Gastrocnemius medialis (tissue), 4 donors: ENCODE data around the gene TTLL8.

Source experiments
- POLR2A ChIP-seq, 2 donors: fragments of 450-650 bp; IDR thresholded peaks; one replicate each; pipeline ENCODE4 v1.6.1; 2017; ENCODE audit warnings: antibody characterized with exemption in 2 of 2, mild to moderate bottlenecking in 2 of 2, moderate library complexity in 2 of 2
- TF ChIP-seq, protein P1 (sequence below), 5 experiments: fragments of 450-650 bp in 3 of 5; fragments of 200-600 bp in 2 of 5; sonication (generic) in 2 of 5; IDR thresholded peaks in 4 of 5; conservative IDR thresholded peaks in 1 of 5; 1 replicate in 4 of 5; 2 replicates in 1 of 5; pipeline ENCODE4 v1.5.1; 2016 to 2019; ENCODE audit warnings: antibody characterized with exemption in 5 of 5, mild to moderate bottlenecking in 3 of 5, moderate library complexity in 3 of 5

DNA sequence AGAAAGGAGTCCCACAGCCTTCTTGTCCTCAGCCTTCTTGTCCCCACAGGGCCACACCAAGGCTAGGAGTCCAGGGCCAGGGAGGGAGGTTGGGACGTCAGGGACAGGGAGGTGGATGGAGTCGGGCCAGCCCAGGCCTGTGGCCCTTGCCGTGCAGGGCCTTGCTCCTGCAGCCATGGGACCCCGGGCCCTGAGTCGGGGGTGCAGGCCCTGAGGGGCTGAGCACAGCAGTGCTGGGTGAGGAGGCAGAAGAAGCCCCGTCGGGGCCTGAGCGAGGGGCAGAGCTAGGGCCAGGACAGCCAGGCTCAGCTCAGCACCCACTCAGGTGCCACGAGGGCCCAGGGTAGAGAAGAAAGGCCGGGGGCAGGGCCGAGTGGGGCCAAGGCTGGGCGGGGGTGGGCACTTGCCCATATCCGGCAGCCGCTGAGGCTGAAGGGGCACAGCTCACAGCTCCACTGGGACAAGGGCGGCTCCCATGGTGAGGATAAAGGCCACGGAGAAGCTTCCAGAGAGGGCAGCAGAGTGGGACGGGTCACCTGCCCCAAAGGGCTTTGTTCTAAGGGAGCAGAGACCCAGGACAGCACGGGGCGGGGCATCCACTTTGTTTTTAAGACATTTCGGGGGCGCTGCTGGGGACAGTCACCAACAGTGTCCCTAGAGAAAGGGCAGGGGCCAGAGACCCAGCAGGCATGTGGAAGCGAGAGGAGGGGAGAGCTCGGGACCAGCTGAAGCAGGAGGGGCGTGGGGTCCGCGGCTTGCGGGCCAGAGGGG lies 23.5 kb upstream of the TTLL8 start:
- TF ChIP-seq, protein P1, sequence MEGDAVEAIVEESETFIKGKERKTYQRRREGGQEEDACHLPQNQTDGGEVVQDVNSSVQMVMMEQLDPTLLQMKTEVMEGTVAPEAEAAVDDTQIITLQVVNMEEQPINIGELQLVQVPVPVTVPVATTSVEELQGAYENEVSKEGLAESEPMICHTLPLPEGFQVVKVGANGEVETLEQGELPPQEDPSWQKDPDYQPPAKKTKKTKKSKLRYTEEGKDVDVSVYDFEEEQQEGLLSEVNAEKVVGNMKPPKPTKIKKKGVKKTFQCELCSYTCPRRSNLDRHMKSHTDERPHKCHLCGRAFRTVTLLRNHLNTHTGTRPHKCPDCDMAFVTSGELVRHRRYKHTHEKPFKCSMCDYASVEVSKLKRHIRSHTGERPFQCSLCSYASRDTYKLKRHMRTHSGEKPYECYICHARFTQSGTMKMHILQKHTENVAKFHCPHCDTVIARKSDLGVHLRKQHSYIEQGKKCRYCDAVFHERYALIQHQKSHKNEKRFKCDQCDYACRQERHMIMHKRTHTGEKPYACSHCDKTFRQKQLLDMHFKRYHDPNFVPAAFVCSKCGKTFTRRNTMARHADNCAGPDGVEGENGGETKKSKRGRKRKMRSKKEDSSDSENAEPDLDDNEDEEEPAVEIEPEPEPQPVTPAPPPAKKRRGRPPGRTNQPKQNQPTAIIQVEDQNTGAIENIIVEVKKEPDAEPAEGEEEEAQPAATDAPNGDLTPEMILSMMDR (IDR thresholded peaks at IDR 0.05 in 4 of 5, conservative IDR thresholded peaks at IDR 0.05 in 1 of 5) = no peak
- TF ChIP-seq POLR2A (IDR thresholded peaks at IDR 0.05) = no peak
